H1 (cell line): ENCODE data around the gene PPFIBP2. TPM values are rescaled to one million over a fixed set of nuclear protein-coding genes. Genes with fewer than 3 reads are reported as not detected.

Source experiments
- CTCF ChIA-PET: fragments of 300-600 bp; sonication (Branson Sonifier 250); formaldehyde crosslinking; loops from one replicate; lab custom pipeline; 2021; ENCODE audit not compliant: partially characterized antibody; lab: Charles Lee
- POLR2A ChIA-PET: fragments of 300-600 bp; sonication (Branson Sonifier 250); formaldehyde crosslinking; loops from one replicate; lab custom pipeline; 2021; ENCODE audit warnings: inconsistent platforms; ENCODE audit not compliant: partially characterized antibody; lab: Charles Lee
- DNase-seq, 2 experiments: peaks; one replicate each; pipeline versions ENCODE4 v3.0.0 to v3.0.0-alpha.2; 2010 to 2022; ENCODE audit warnings: low spot score in 2 of 2, low read depth in 1 of 2, mixed read lengths in 1 of 2
- FAIRE-seq: peaks from 2 replicates; lab custom pipeline; 2011; peaks lifted over from hg19 to GRCh38; lab: Jason Lieb, UNC
- H2AFZ ChIP-seq: 2 replicates; pipeline ENCODE4 v1.8.1; 2012; ENCODE audit warnings: low read length, inconsistent platforms
- H2AK5ac ChIP-seq: 2 replicates; pipeline ENCODE4 v1.6.1; 2013; ENCODE audit warnings: low read depth, low read length
- H2BK120ac ChIP-seq: replicated peaks from 2 replicates; pipeline ENCODE3; 2013; ENCODE audit warnings: low read depth, low read length, inconsistent platforms
- H2BK12ac ChIP-seq: 2 replicates; pipeline ENCODE4 v1.6.1; 2013; ENCODE audit warnings: low read depth, low read length
- H2BK15ac ChIP-seq: 2 replicates; pipeline ENCODE4 v1.6.1; 2013; ENCODE audit warnings: low read length
- H2BK20ac ChIP-seq: 2 replicates; pipeline ENCODE4 v1.6.1; 2013; ENCODE audit warnings: low read length
- H2BK5ac ChIP-seq: 2 replicates; pipeline ENCODE4 v1.6.1; 2013; ENCODE audit warnings: low read depth, low read length
- H3K14ac ChIP-seq: 2 replicates; pipeline ENCODE4 v1.6.1; 2013; ENCODE audit warnings: inconsistent platforms; ENCODE audit not compliant: insufficient read length
- H3K18ac ChIP-seq: 2 replicates; pipeline ENCODE4 v1.6.1; 2013; ENCODE audit warnings: low read length; ENCODE audit errors: extremely low read depth
- H3K23ac ChIP-seq: 2 replicates; pipeline ENCODE4 v1.6.1; 2013; ENCODE audit warnings: inconsistent platforms; ENCODE audit not compliant: insufficient read length
- H3K23me2 ChIP-seq: 2 replicates; pipeline ENCODE4 v1.6.1; 2013; ENCODE audit warnings: low read depth, low read length
- H3K27ac ChIP-seq: 2 replicates; pipeline ENCODE4 v1.6.1; 2011; ENCODE audit warnings: low read depth, low read length, inconsistent platforms
- H3K27me3 ChIP-seq, 4 experiments: replicated peaks in 1 of 4; 1 replicate in 1 of 4; 2 replicates in 3 of 4; pipeline versions ENCODE4 v1.6.1 to v1.8.1; 2011 to 2013; ENCODE audit warnings: low read length in 3 of 4, mild to moderate bottlenecking in 3 of 4, inconsistent platforms in 2 of 4, mixed read lengths in 2 of 4, moderate library complexity in 1 of 4; ENCODE audit not compliant: control insufficient read depth in 3 of 4, insufficient read depth in 3 of 4; ENCODE audit errors: extremely low read depth in 1 of 4
- H3K36me3 ChIP-seq, 4 experiments: 2 replicates each; pipeline versions ENCODE4 v1.6.1 to v1.8.1; 2011 to 2013; ENCODE audit warnings: mild to moderate bottlenecking in 4 of 4, low read length in 3 of 4, moderate library complexity in 2 of 4, control low read depth in 1 of 4, inconsistent platforms in 1 of 4; ENCODE audit not compliant: insufficient read depth in 4 of 4, control insufficient read depth in 2 of 4
- H3K4ac ChIP-seq: replicated peaks from 2 replicates; pipeline ENCODE3; 2013; ENCODE audit warnings: low read length, low read depth, mixed read lengths, inconsistent platforms; ENCODE audit not compliant: insufficient read length
- H3K4me1 ChIP-seq, 4 experiments: replicated peaks in 1 of 4; 1 replicate in 1 of 4; 2 replicates in 3 of 4; pipeline versions ENCODE4 v1.6.1 to v1.8.1; 2011 to 2013; ENCODE audit warnings: low read length in 3 of 4, inconsistent platforms in 2 of 4, mixed read lengths in 1 of 4; ENCODE audit not compliant: insufficient read depth in 4 of 4, control insufficient read depth in 3 of 4
- H3K4me2 ChIP-seq, 2 experiments: 2 replicates each; pipeline versions ENCODE4 v1.6.1 to v1.8.1; 2011 to 2013; ENCODE audit warnings: low read depth in 2 of 2, low read length in 2 of 2, control low read depth in 1 of 2, inconsistent platforms in 1 of 2, mild to moderate bottlenecking in 1 of 2; ENCODE audit not compliant: insufficient read depth in 1 of 2
- H3K4me3 ChIP-seq, 4 experiments: fragments of 200-600, 300-600 bp in 1 of 4; sonication (generic), shearing (Covaris generic), sonication (Bioruptor Twin) in 1 of 4; 2 replicates each; pipeline versions ENCODE4 v1.5.1 to v1.8.1; 2011 to 2016; ENCODE audit warnings: low read length in 4 of 4, low read depth in 3 of 4, control low read depth in 2 of 4, inconsistent platforms in 2 of 4, mild to moderate bottlenecking in 2 of 4, mixed read lengths in 1 of 4, moderate library complexity in 1 of 4; ENCODE audit not compliant: insufficient read depth in 2 of 4; ENCODE audit errors: extremely low read depth in 1 of 4
- H3K56ac ChIP-seq: replicated peaks from 2 replicates; pipeline ENCODE3; 2013; ENCODE audit warnings: low read depth, mild to moderate bottlenecking, mixed read lengths, low read length, inconsistent platforms; ENCODE audit not compliant: insufficient read length
- H3K79me1 ChIP-seq: 2 replicates; pipeline ENCODE4 v1.6.1; 2013; ENCODE audit warnings: low read depth, low read length, control low read depth
- H3K79me2 ChIP-seq, 2 experiments: 2 replicates each; pipeline versions ENCODE4 v1.6.1 to v1.8.1; 2012 to 2013; ENCODE audit warnings: low read length in 2 of 2, mild to moderate bottlenecking in 2 of 2, inconsistent platforms in 1 of 2; ENCODE audit not compliant: insufficient read depth in 2 of 2, control insufficient read depth in 1 of 2
- H3K9ac ChIP-seq, 4 experiments: replicated peaks in 1 of 4; 1 replicate in 1 of 4; 2 replicates in 3 of 4; pipeline versions ENCODE4 v1.6.1 to v1.8.1; 2011 to 2013; ENCODE audit warnings: low read depth in 3 of 4, low read length in 3 of 4, control low read depth in 2 of 4, mild to moderate bottlenecking in 2 of 4, moderate library complexity in 2 of 4, inconsistent platforms in 1 of 4; ENCODE audit errors: extremely low read depth in 1 of 4
- H3K9me3 ChIP-seq, 2 experiments: 2 replicates each; pipeline versions ENCODE4 v1.6.1 to v1.8.1; 2012 to 2013; ENCODE audit warnings: mild to moderate bottlenecking in 2 of 2, moderate library complexity in 2 of 2, control low read depth in 1 of 2, inconsistent platforms in 1 of 2, low read depth in 1 of 2, low read length in 1 of 2, mixed read lengths in 1 of 2; ENCODE audit not compliant: insufficient read depth in 2 of 2
- H4K20me1 ChIP-seq, 2 experiments: replicated peaks in 1 of 2; 2 replicates each; pipeline versions ENCODE3 to v1.8.1; 2011 to 2013; ENCODE audit warnings: inconsistent platforms in 2 of 2, low read length in 2 of 2, mild to moderate bottlenecking in 1 of 2; ENCODE audit not compliant: insufficient read depth in 2 of 2, control insufficient read depth in 1 of 2
- H4K5ac ChIP-seq: 2 replicates; pipeline ENCODE4 v1.6.1; 2013; ENCODE audit warnings: low read length, low read depth, mixed read lengths, inconsistent platforms; ENCODE audit not compliant: insufficient read length
- H4K8ac ChIP-seq: 2 replicates; pipeline ENCODE4 v1.8.0; 2013; ENCODE audit warnings: mild to moderate bottlenecking, moderate library complexity, low read length, inconsistent platforms; ENCODE audit not compliant: insufficient read depth; ENCODE audit errors: extremely low read depth
- H4K91ac ChIP-seq: replicated peaks from 2 replicates; pipeline ENCODE3; 2013; ENCODE audit warnings: low read length, mixed read lengths, inconsistent platforms; ENCODE audit not compliant: insufficient read length
- CBX8 ChIP-seq: fragments of 300-800, 300-1000 bp; sonication (generic); IDR thresholded peaks from 2 replicates; pipeline ENCODE4 v1.7.1; 2016; ENCODE audit warnings: low read depth, low read length, borderline replicate concordance
- GABPA ChIP-seq: IDR thresholded peaks from 2 replicates; pipeline ENCODE4 v1.6.1; 2011; ENCODE audit warnings: mild to moderate bottlenecking, low read length, moderate library complexity, borderline replicate concordance; ENCODE audit not compliant: insufficient read depth
- HDAC2 ChIP-seq, 2 experiments: fragments of 300-600 bp in 1 of 2; sonication (generic) in 1 of 2; IDR thresholded peaks; 2 replicates each; pipeline ENCODE4 v1.6.1; 2011 to 2012; ENCODE audit warnings: low read depth in 2 of 2, low read length in 2 of 2, mild to moderate bottlenecking in 2 of 2, moderate library complexity in 2 of 2, borderline replicate concordance in 1 of 2, inconsistent platforms in 1 of 2
- KDM4A ChIP-seq: IDR thresholded peaks from one replicate; pipeline ENCODE4 v1.7.1; 2012; ENCODE audit warnings: low read depth, mild to moderate bottlenecking, moderate library complexity, low read length, inconsistent platforms; ENCODE audit not compliant: severe bottlenecking
- TAF1 ChIP-seq: IDR thresholded peaks from 2 replicates; pipeline ENCODE4 v1.6.1; 2011; ENCODE audit warnings: mild to moderate bottlenecking, low read depth, low read length
- WGBS, 2 experiments: shearing (Covaris generic) in 1 of 2; methylation state at CpG; one replicate each; pipeline versions ENCODE4 v1.1.6 to v1.1.7; 2013 to 2015; ENCODE audit warnings: low lambda C conversion rate in 2 of 2, mixed read lengths in 2 of 2, inconsistent platforms in 1 of 2, low coverage in 1 of 2, missing lambda C conversion rate in 1 of 2; ENCODE audit not compliant: insufficient replicate concordance in 2 of 2, insufficient coverage in 1 of 2, insufficient read length in 1 of 2; ENCODE audit errors: extremely low coverage in 1 of 2, missing lambda C conversion rate in 1 of 2; 5-methylcytosine and 5-hydroxymethylcytosine counted together
- polyA plus RNA-seq, 7 experiments: library from polyadenylated mRNA; depleted of rRNA in 3 of 7; stranded (reverse) in 5 of 7; unstranded in 2 of 7; fragments of >200 nt in 5 of 7; fragments of 200-250 nt in 2 of 7; gene quantifications; 1 replicate in 5 of 7; 2 replicates in 1 of 7; 4 replicates in 1 of 7; pipeline versions ENCODE4 v1.2.1 to v1.2.3, GENCODE V29; 2011 to 2013; ENCODE audit warnings: missing spikeins in 2 of 7, mixed read lengths in 2 of 7
- total RNA-seq: library from RNA; stranded (reverse); fragmentation: NEBNext Ultra II Directional; extraction: Animal tissue kit (Norgen Biotek cat#: 25700); gene quantifications from 2 replicates; pipeline ENCODE4 v1.2.1, GENCODE V29; 2021

PPFIBP2 gene
- total and polyA plus RNA-seq, 2 of the 8 experiments (the other 6 are each of a cell fraction or from before 2014, with no cell fraction given), result 5.5 to 9.8 TPM

GRCh38 chr11:7512525-7513233, 1.1 kb upstream of the PPFIBP2 start:
- H4K5ac ChIP-seq, result peak overlapping the region; percentile 63
- no peak overlapping the region for H3K56ac ChIP-seq
- TF ChIP-seq GABPA, result no peak
- no peak for TF ChIP-seq TAF1
- peak; percentile 0 for TF ChIP-seq KDM4A
- no peak for TF ChIP-seq HDAC2 (IDR thresholded peaks at IDR 0.05; ENCODE audit: borderline replicate concordance in 1 of 2, low read depth in 2 of 2, low read length in 2 of 2)
- TF ChIP-seq CBX8, result no peak
- no peak overlapping the region for H3K4ac ChIP-seq
- H3K36me3 ChIP-seq, result no peaks in the 10 kb centered on the region
- no peak overlapping the region for H4K91ac ChIP-seq
- peak overlapping the region; percentile 63 to 77 (median 70) for H3K4me3 ChIP-seq
- FAIRE-seq (no peak), DNase-seq (no peak)
- H3K4me2 ChIP-seq, result peak overlapping the region; percentile 69 to 99
- H4K8ac ChIP-seq, result no peak overlapping the region
- 64% methylated on average over 18 of the region's 18 CpGs; no CpG with 5 or more reads in 1 of the 2 experiments for WGBS, 2 experiments
- H3K14ac ChIP-seq, result no peak overlapping the region
- peak overlapping the region; percentile 81; the same call in 1 of the 2 replicates for H3K18ac ChIP-seq
- H3K9me3 ChIP-seq, result no peaks in the 10 kb centered on the region
- H2AK5ac ChIP-seq, result no peak overlapping the region; the same call in 1 of the 2 replicates
- H2AFZ ChIP-seq, result peak overlapping the region; percentile 78; the same call in 1 of the 2 replicates
- no peak overlapping the region for H2BK120ac ChIP-seq
- H3K27ac ChIP-seq, result no peak overlapping the region
- CTCF ChIA-PET, result interaction anchor here (0.7 to 4.4 kb wide), 24 partner anchors 8 to 295 kb away, joined by 3 to 28 read pairs (median 4); partner anchors contain the start of gene OLFML1
- H2BK20ac ChIP-seq, result no peak overlapping the region; the same call in 1 of the 2 replicates
- H3K79me1 ChIP-seq, result no peaks in the 10 kb centered on the region
- H3K79me2 ChIP-seq, result no peaks in the 10 kb centered on the region
- no peak overlapping the region for H3K23ac ChIP-seq
- 0 out of 2 replicates have a peak overlapping the region, but pooled peaks have one; percentile 14 for H2BK5ac ChIP-seq
- H3K27me3 ChIP-seq, result peaks cover 0 to 17% (median 9%) of the 10 kb centered on the region in 4 experiments; a peak in 4 of 7 replicates
- no peaks in the 10 kb centered on the region for H4K20me1 ChIP-seq
- peaks cover 0 to 9% (median 5%) of the 10 kb centered on the region in 4 experiments; a peak in 5 of 7 replicates for H3K4me1 ChIP-seq
- H3K9ac ChIP-seq, result peak overlapping the region in 1 of 4 experiments; percentile 1; a peak in 1 of 7 replicates
- peak overlapping the region; percentile 64; the same call in 1 of the 2 replicates for H2BK12ac ChIP-seq
- POLR2A ChIA-PET, result interaction anchor here (0.6 to 1.2 kb wide), 3 partner anchors 13 to 1570 kb away, joined by 3 read pairs; no protein-coding TSS in a partner anchor
- peaks cover 9% of the 10 kb centered on the region for H3K23me2 ChIP-seq
- H2BK15ac ChIP-seq, result no peak overlapping the region
